Smooth muscle cell (in vitro differentiated cells): Measurements from ENCODE around the gene TRIM3. TPM values are rescaled to one million over a fixed set of nuclear protein-coding genes. Genes with fewer than 3 reads are reported as not detected.

Experiments used
- DNase-seq: peaks from one replicate; lab custom pipeline; 2025; ENCODE audit not compliant: unreplicated experiment; lab: John Stamatoyannopoulos, UW
- H2AFZ ChIP-seq: fragments of 200-600 bp; sonication (generic); 2 replicates; pipeline ENCODE4 v1.6.0; 2016; ENCODE audit warnings: antibody characterized with exemption, low read depth, mild to moderate bottlenecking
- H3F3A ChIP-seq: fragments of 200-600 bp; sonication (generic); 2 replicates; pipeline ENCODE4 v1.6.0; 2017; ENCODE audit warnings: antibody characterized with exemption, low read depth
- H3K27ac ChIP-seq: fragments of 200-600 bp; sonication (generic); 2 replicates; pipeline ENCODE4 v1.5.1; 2016; ENCODE audit warnings: low read depth, mild to moderate bottlenecking
- H3K27me3 ChIP-seq: fragments of 200-600 bp; sonication (generic); 2 replicates; pipeline ENCODE4 v1.6.1; 2016; ENCODE audit warnings: low read depth, mild to moderate bottlenecking
- H3K36me3 ChIP-seq: fragments of 200-600 bp; sonication (generic); 2 replicates; pipeline ENCODE4 v1.5.1; 2016; ENCODE audit warnings: low read depth
- H3K4me1 ChIP-seq: fragments of 200-600 bp; sonication (generic); 2 replicates; pipeline ENCODE4 v1.5.1; 2016; ENCODE audit warnings: low read depth
- H3K4me2 ChIP-seq: fragments of 200-600 bp; sonication (generic); 2 replicates; pipeline ENCODE4 v1.6.0; 2016; ENCODE audit warnings: mild to moderate bottlenecking
- H3K4me3 ChIP-seq: fragments of 200-600 bp; sonication (generic); 2 replicates; pipeline ENCODE4 v1.5.1; 2016; ENCODE audit warnings: mild to moderate bottlenecking
- H3K79me2 ChIP-seq: fragments of 200-600 bp; sonication (generic); 2 replicates; pipeline ENCODE4 v1.6.0; 2016; ENCODE audit warnings: low read depth, mild to moderate bottlenecking
- H3K9ac ChIP-seq: fragments of 200-600 bp; sonication (generic); 2 replicates; pipeline ENCODE4 v1.6.0; 2016; ENCODE audit warnings: low read depth
- H3K9me3 ChIP-seq: fragments of 200-600 bp; sonication (generic); replicated peaks from 2 replicates; pipeline ENCODE4 v1.5.1; 2016; ENCODE audit warnings: low read depth
- H4K20me1 ChIP-seq: fragments of 200-600 bp; sonication (generic); 2 replicates; pipeline ENCODE4 v1.6.0; 2016; ENCODE audit warnings: low read depth
- WGBS: methylation state at CpG from one replicate; pipeline ENCODE4 v1.1.7; 2016; ENCODE audit warnings: low lambda C conversion rate; 5-methylcytosine and 5-hydroxymethylcytosine counted together
- polyA plus RNA-seq: library from polyadenylated mRNA; unstranded; fragments of >200 nt; fragmentation: Nextera tagmentation; extraction: Ambion mirVana; gene quantifications from 2 replicates; pipeline ENCODE4 v1.2.1, GENCODE V29; 2016
- total RNA-seq: library from RNA; depleted of rRNA; stranded (reverse); fragments of >200 nt; gene quantifications from 2 replicates; pipeline ENCODE4 v1.2.3, GENCODE V29; 2014
- TF ChIP-seq, protein P1 (sequence below): fragments of 200-600 bp; sonication (generic); IDR thresholded peaks from 2 replicates; pipeline ENCODE4 v1.5.1; 2017; ENCODE audit warnings: borderline replicate concordance, mild to moderate bottlenecking, antibody characterized with exemption; ENCODE audit not compliant: insufficient read depth, poor library complexity, severe bottlenecking

Gene TRIM3
- total and polyA plus RNA-seq, 2 experiments from 2014 or later, result 14.0 to 25.5 TPM

DNA sequence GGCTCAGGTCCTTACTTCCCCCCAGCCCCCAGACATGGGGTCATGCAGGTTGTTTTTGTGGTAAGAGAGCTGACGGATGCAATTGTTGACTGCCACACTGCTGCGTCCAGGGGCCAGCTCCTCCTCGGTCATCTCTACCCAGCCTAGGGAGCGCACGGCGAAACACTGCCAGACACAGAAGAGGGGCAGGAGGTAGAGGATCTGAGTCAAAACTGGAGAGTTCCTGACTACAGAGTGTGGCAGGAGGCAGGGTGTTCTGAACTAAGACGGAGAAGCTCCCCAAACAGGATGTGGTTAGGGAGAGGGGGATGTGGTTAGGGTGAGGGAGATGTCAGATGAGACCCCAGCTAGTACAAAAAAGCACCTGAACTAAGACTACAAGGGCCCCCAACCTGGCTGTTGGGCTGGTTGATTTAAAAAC is 71.2 kb downstream of the TRIM3 start:
- Histone ChIP-seq H3K9ac (no peak overlapping the region), H3K4me3 (no peak overlapping the region), H3K4me1 (peaks cover 11% of the 10 kb centered on the region), H3K4me2 (no peak overlapping the region), H3K27ac (no peak overlapping the region), H3K9me3 (no peaks in the 10 kb centered on the region), H3F3A (no peaks in the 10 kb centered on the region), H4K20me1 (peaks cover 40% of the 10 kb centered on the region), H3K79me2 (no peaks in the 10 kb centered on the region), H3K36me3 (no peaks in the 10 kb centered on the region), H3K27me3 (no peaks in the 10 kb centered on the region), H2AFZ (no peak overlapping the region)
- no peak for DNase-seq
- TF ChIP-seq, protein P1, sequence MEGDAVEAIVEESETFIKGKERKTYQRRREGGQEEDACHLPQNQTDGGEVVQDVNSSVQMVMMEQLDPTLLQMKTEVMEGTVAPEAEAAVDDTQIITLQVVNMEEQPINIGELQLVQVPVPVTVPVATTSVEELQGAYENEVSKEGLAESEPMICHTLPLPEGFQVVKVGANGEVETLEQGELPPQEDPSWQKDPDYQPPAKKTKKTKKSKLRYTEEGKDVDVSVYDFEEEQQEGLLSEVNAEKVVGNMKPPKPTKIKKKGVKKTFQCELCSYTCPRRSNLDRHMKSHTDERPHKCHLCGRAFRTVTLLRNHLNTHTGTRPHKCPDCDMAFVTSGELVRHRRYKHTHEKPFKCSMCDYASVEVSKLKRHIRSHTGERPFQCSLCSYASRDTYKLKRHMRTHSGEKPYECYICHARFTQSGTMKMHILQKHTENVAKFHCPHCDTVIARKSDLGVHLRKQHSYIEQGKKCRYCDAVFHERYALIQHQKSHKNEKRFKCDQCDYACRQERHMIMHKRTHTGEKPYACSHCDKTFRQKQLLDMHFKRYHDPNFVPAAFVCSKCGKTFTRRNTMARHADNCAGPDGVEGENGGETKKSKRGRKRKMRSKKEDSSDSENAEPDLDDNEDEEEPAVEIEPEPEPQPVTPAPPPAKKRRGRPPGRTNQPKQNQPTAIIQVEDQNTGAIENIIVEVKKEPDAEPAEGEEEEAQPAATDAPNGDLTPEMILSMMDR, result no peak
- WGBS, result 93% methylated on average over 7 of the region's 7 CpGs

DNA sequence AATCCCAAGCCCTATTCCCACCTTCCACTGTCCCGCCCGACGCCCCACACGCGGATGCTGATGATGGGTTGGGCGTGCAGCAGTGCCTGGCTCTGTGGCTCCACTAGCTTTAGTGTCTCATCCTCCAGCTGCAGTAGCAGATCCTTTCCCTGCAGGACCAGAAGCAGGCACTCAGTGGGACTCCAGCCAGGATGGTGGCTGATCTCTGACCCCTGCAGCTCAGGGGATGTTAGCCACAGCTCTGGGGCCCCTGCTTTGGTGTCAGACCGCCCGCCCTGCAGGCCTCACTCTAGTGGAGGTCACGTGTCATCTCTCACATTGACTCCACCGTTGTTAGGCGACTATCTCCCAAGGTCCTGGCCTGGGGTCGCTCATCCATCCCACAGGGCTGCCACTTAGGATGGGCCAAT is 71.7 kb downstream of the TRIM3 start:
- Histone ChIP-seq H4K20me1 (peaks cover 36% of the 10 kb centered on the region), H3F3A (peaks cover 4% of the 10 kb centered on the region), H3K9me3 (no peaks in the 10 kb centered on the region), H3K4me2 (no peak overlapping the region), H3K27me3 (no peaks in the 10 kb centered on the region), H3K27ac (no peak overlapping the region), H3K36me3 (no peaks in the 10 kb centered on the region), H3K79me2 (no peaks in the 10 kb centered on the region), H2AFZ (no peak overlapping the region), H3K4me1 (peaks cover 11% of the 10 kb centered on the region), H3K9ac (no peak overlapping the region), H3K4me3 (no peak overlapping the region)
- 94% methylated on average over 12 of the region's 12 CpGs for WGBS
- TF ChIP-seq, protein P1, result no peak
- no peak for DNase-seq

DNA sequence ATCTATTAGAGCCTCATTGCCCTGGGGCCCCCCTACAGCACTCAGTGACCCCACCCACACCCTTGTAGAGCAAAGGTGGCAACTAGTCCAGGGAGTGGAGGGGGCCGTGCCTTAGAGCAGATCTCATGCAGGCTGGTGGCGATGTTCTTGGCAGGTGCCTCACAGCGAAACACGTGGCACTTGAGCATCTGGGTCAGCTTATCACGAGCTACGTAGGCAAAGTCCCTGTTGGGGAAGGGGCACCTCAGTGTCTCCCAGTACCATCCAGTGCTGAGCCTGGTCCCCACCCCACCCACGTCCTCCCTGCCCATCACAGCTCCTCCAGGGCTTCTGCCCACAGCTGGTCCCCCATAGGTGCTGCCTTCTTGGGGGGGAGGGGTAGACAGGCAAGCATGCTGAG is 72.3 kb downstream of the TRIM3 start:
- no peak overlapping the region for H3K9ac ChIP-seq
- no peaks in the 10 kb centered on the region for H3K27me3 ChIP-seq
- no peak for DNase-seq
- 97% methylated on average over 7 of the region's 7 CpGs for WGBS
- H3K36me3 ChIP-seq, result no peaks in the 10 kb centered on the region
- H4K20me1 ChIP-seq, result peaks cover 31% of the 10 kb centered on the region
- H3K27ac ChIP-seq, result no peak overlapping the region
- H3K79me2 ChIP-seq, result no peaks in the 10 kb centered on the region
- peaks cover 8% of the 10 kb centered on the region for H3F3A ChIP-seq
- TF ChIP-seq, protein P1, result no peak
- no peak overlapping the region for H3K4me2 ChIP-seq
- no peak overlapping the region for H2AFZ ChIP-seq
- peaks cover 11% of the 10 kb centered on the region for H3K4me1 ChIP-seq
- H3K4me3 ChIP-seq, result no peak overlapping the region
- H3K9me3 ChIP-seq, result no peaks in the 10 kb centered on the region
